Measurements from ENCODE around the gene CNGA3.

DNA sequence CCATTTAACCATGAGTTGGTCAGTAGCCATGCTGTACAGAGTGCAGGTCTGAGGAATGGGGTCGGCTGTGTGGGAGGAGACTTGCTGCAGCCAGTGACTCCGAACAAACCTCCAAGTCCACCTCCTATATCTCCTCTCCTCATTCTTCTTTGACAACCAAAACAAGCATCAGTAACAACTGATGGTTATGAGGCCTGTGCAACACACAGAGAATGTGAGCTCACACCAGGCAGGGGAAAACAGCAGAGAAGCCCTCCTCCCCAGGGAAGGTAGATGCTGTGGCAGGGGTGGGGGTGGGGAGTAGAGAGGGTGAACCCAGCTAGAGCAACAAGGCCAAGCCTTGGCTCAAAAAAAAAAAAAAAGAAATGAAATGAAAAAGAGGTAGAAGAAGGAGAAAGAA, 12.3 kb upstream of the CNGA3 start:
- TF ChIP-seq, protein P1, sequence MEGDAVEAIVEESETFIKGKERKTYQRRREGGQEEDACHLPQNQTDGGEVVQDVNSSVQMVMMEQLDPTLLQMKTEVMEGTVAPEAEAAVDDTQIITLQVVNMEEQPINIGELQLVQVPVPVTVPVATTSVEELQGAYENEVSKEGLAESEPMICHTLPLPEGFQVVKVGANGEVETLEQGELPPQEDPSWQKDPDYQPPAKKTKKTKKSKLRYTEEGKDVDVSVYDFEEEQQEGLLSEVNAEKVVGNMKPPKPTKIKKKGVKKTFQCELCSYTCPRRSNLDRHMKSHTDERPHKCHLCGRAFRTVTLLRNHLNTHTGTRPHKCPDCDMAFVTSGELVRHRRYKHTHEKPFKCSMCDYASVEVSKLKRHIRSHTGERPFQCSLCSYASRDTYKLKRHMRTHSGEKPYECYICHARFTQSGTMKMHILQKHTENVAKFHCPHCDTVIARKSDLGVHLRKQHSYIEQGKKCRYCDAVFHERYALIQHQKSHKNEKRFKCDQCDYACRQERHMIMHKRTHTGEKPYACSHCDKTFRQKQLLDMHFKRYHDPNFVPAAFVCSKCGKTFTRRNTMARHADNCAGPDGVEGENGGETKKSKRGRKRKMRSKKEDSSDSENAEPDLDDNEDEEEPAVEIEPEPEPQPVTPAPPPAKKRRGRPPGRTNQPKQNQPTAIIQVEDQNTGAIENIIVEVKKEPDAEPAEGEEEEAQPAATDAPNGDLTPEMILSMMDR (conservative IDR thresholded peaks at IDR 0.05; ENCODE audit: low read length), result no peak
- TF ChIP-seq EZH2phosphoT487 (IDR thresholded peaks at IDR 0.05; ENCODE audit: borderline replicate concordance), result no peak
